H1 (cell line): ENCODE results near the gene RAD51B. TPM values are rescaled to one million over a fixed set of nuclear protein-coding genes. Genes with fewer than 3 reads are reported as not detected.

Experiments
- CEBPB ChIP-seq: IDR thresholded peaks from 2 replicates; pipeline ENCODE4 v1.6.1; 2012; ENCODE audit warnings: low read depth, low read length
- FOSL1 ChIP-seq: IDR thresholded peaks from 2 replicates; pipeline ENCODE4 v1.6.1; 2011; ENCODE audit warnings: mild to moderate bottlenecking, low read depth, low read length, moderate library complexity; ENCODE audit not compliant: insufficient read depth
- HDAC2 ChIP-seq, 2 experiments: fragments of 300-600 bp in 1 of 2; sonication (generic) in 1 of 2; IDR thresholded peaks; 2 replicates each; pipeline ENCODE4 v1.6.1; 2011 to 2012; ENCODE audit warnings: low read depth in 2 of 2, low read length in 2 of 2, mild to moderate bottlenecking in 2 of 2, moderate library complexity in 2 of 2, borderline replicate concordance in 1 of 2, inconsistent platforms in 1 of 2
- JUND ChIP-seq: IDR thresholded peaks from 2 replicates; pipeline ENCODE4 v1.6.1; 2011; ENCODE audit warnings: mild to moderate bottlenecking, improper control_type of control experiment, low read length
- PHF8 ChIP-seq: fragments of 200-600 bp; sonication (generic); conservative IDR thresholded peaks from 2 replicates; pipeline ENCODE4 v1.7.1; 2012; ENCODE audit warnings: low read depth, mild to moderate bottlenecking, inconsistent platforms, low read length, moderate library complexity
- POLR2AphosphoS5 ChIP-seq: IDR thresholded peaks from 2 replicates; pipeline ENCODE4 v1.6.1; 2011; ENCODE audit warnings: low read depth, low read length
- RXRA ChIP-seq: IDR thresholded peaks from 2 replicates; pipeline ENCODE4 v1.6.1; 2011; ENCODE audit warnings: low read depth, mild to moderate bottlenecking, low read length, moderate library complexity; ENCODE audit not compliant: insufficient read depth
- SIRT6 ChIP-seq: IDR thresholded peaks from one replicate; pipeline ENCODE4 v1.7.1; 2012; ENCODE audit warnings: low read length, inconsistent platforms
- SP2 ChIP-seq: IDR thresholded peaks from 2 replicates; pipeline ENCODE4 v1.6.1; 2012; ENCODE audit warnings: mild to moderate bottlenecking, low read length, inconsistent platforms
- polyA plus RNA-seq, 7 experiments: library from polyadenylated mRNA; depleted of rRNA in 3 of 7; stranded (reverse) in 5 of 7; unstranded in 2 of 7; fragments of >200 nt in 5 of 7; fragments of 200-250 nt in 2 of 7; gene quantifications; 1 replicate in 5 of 7; 2 replicates in 1 of 7; 4 replicates in 1 of 7; pipeline versions ENCODE4 v1.2.1 to v1.2.3, GENCODE V29; 2011 to 2013; ENCODE audit warnings: missing spikeins in 2 of 7, mixed read lengths in 2 of 7
- total RNA-seq: library from RNA; stranded (reverse); fragmentation: NEBNext Ultra II Directional; extraction: Animal tissue kit (Norgen Biotek cat#: 25700); gene quantifications from 2 replicates; pipeline ENCODE4 v1.2.1, GENCODE V29; 2021
- TF ChIP-seq, protein P1 (sequence below): IDR thresholded peaks from 2 replicates; pipeline ENCODE4 v1.6.1; 2011; ENCODE audit warnings: low read length, improper control_type of control experiment
- TF ChIP-seq, protein P2 (sequence below): IDR thresholded peaks from 2 replicates; pipeline ENCODE4 v1.6.1; 2012; ENCODE audit warnings: low read length, inconsistent platforms

RAD51B gene
- total and polyA plus RNA-seq, 2 of the 8 experiments (the other 6 are each of a cell fraction or from before 2014, with no cell fraction given): 3.9 to 14.9 TPM

DNA sequence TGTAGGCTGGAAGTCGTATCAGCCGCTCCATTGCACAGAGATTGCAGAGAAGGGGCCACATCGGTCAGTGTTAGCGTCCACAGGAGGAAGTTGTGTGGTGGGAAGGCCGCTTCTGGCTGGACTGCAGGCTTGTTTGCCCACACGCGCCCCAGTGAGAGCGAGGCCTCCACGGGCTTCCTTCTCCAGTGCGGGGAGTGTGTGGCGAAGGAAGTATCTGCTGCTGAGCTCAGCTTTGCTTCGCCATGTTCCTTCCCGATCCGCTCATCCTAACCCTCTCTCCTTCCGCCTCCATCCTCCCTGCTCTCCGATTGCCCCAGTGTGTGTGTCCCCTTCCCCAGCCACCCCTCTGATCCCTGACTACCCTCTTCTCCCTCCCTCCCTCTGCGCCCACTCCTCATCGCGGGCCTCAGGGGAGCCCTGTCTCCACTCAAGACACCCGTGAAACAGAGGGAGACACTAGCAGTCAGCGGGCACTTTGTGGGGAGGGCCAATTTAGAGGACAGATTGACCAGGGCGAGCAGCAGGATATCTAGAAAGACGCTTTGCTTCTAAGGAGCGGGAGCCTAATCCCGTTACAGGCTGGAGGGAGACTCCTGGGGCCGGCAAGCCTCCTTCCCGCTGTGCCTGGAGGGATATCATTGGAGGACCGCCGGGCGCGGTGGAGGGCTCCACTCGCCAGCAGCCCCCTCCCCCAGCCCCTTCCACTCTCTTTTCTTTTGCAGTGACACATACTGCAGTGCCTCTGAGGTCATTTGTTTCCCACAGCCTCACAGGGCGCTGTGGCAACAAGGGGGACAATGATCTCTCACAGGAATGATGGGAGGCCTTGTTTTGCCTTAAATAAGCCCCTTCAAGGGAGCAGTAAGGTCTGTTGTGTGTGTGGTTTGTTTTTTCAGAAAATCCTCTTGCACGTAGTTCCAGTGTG is 544.5 kb downstream of the RAD51B start (continued):
- TF ChIP-seq, protein P1, sequence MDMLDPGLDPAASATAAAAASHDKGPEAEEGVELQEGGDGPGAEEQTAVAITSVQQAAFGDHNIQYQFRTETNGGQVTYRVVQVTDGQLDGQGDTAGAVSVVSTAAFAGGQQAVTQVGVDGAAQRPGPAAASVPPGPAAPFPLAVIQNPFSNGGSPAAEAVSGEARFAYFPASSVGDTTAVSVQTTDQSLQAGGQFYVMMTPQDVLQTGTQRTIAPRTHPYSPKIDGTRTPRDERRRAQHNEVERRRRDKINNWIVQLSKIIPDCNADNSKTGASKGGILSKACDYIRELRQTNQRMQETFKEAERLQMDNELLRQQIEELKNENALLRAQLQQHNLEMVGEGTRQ: no peak
- TF ChIP-seq, protein P2, sequence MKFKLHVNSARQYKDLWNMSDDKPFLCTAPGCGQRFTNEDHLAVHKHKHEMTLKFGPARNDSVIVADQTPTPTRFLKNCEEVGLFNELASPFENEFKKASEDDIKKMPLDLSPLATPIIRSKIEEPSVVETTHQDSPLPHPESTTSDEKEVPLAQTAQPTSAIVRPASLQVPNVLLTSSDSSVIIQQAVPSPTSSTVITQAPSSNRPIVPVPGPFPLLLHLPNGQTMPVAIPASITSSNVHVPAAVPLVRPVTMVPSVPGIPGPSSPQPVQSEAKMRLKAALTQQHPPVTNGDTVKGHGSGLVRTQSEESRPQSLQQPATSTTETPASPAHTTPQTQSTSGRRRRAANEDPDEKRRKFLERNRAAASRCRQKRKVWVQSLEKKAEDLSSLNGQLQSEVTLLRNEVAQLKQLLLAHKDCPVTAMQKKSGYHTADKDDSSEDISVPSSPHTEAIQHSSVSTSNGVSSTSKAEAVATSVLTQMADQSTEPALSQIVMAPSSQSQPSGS: 0 out of 2 replicates have a peak, but pooled peaks have one; percentile 44
- TF ChIP-seq SIRT6: no peak
- no peak for TF ChIP-seq PHF8
- TF ChIP-seq JUND: no peak
- no peak for TF ChIP-seq FOSL1
- TF ChIP-seq RXRA: no peak
- peak in 1 of 2 experiments; percentile 82; a peak in 1 of 4 replicates for TF ChIP-seq HDAC2 (IDR thresholded peaks at IDR 0.05; ENCODE audit: borderline replicate concordance in 1 of 2, low read depth in 2 of 2, low read length in 2 of 2)
- TF ChIP-seq SP2: no peak
- TF ChIP-seq POLR2AphosphoS5: no peak
- no peak for TF ChIP-seq CEBPB
